A673 (cell line): ENCODE data around the gene LPXN.

Experiments used
- EZH2 ChIP-seq: fragments of 200-600 bp; sonication (generic); IDR thresholded peaks from 2 replicates; pipeline ENCODE4 v1.6.1; 2017; ENCODE audit warnings: borderline replicate concordance, low read depth, mild to moderate bottlenecking, mixed read lengths, antibody characterized with exemption, low read length; ENCODE audit not compliant: poor library complexity, severe bottlenecking
- TF ChIP-seq, protein P1 (sequence below): fragments of 300-800, 200-600 bp; sonication (generic); conservative IDR thresholded peaks from 2 replicates; pipeline ENCODE4 v1.5.1; 2017; ENCODE audit warnings: low read depth, mild to moderate bottlenecking, antibody characterized with exemption, low read length, moderate library complexity, mixed read lengths

DNA sequence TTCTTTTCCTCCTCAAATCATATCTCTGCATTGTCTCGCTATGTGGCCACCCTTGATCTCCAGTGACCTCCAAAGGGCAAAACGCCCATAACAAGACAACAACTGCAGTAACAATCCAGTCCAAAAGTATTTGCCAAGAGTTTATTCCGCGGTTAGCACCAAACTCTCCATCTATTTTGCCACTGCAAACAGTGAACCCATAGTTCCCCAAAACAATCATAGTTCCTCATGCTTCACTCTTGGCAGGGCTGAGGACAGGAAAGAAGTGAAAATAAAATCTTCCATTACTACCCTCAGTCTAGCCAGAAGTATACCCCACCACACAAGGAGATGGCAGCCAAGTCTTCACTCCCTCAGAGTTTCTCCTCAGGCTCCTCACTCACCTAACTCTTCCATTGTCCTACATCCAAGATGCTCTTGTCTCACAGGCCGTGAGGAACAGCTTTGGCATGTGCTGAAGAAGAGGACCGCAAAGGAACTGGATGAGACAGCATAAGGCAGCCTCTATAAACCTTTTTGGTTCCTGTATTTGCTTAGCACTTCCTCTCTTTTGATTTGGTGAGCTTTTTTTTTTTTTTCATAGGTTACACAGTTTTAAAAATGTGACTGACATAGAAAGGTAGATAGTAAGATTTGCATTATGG is at the start of gene LPXN:
- TF ChIP-seq, protein P1, sequence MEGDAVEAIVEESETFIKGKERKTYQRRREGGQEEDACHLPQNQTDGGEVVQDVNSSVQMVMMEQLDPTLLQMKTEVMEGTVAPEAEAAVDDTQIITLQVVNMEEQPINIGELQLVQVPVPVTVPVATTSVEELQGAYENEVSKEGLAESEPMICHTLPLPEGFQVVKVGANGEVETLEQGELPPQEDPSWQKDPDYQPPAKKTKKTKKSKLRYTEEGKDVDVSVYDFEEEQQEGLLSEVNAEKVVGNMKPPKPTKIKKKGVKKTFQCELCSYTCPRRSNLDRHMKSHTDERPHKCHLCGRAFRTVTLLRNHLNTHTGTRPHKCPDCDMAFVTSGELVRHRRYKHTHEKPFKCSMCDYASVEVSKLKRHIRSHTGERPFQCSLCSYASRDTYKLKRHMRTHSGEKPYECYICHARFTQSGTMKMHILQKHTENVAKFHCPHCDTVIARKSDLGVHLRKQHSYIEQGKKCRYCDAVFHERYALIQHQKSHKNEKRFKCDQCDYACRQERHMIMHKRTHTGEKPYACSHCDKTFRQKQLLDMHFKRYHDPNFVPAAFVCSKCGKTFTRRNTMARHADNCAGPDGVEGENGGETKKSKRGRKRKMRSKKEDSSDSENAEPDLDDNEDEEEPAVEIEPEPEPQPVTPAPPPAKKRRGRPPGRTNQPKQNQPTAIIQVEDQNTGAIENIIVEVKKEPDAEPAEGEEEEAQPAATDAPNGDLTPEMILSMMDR: no peak
- no peak for TF ChIP-seq EZH2
